GDM1 (cell line): ENCODE measurements around the gene ARMS2.

Source experiments
- DNase-seq: peaks from one replicate; lab custom pipeline; 2025; lab: John Stamatoyannopoulos, UW

ARMS2 gene

GRCh38 chr10:122454603-122455080 lies at the start of gene ARMS2:
ARMS2 (plus strand) TSS chr10:122454653; CDS start chr10:122454728, 75 bp downstream.
- DNase-seq: no peak

- DNase-seq: no peak
Measured at GRCh38 chr10:122407375-122408125, 46.9 kb upstream of the ARMS2 start.

GRCh38 chr10:122413327-122413726 lies 41.1 kb upstream of the ARMS2 start:
- DNase-seq: no peak

- no peak for DNase-seq
Measured at GRCh38 chr10:122417667-122418066, 36.8 kb upstream of the ARMS2 start.

GRCh38 chr10:122419016-122419415 lies 35.4 kb upstream of the ARMS2 start:
- no peak for DNase-seq

- no peak for DNase-seq
Measured at GRCh38 chr10:122419876-122420623, 34.4 kb upstream of the ARMS2 start.

- no peak for DNase-seq
Measured at GRCh38 chr10:122420624-122421007, 33.8 kb upstream of the ARMS2 start.

- DNase-seq: no peak
Measured at GRCh38 chr10:122421054-122421625, 33.3 kb upstream of the ARMS2 start.

- DNase-seq: no peak
Measured at GRCh38 chr10:122421742-122422141, 32.7 kb upstream of the ARMS2 start.

GRCh38 chr10:122422266-122422989 lies 32.0 kb upstream of the ARMS2 start:
- DNase-seq: no peak

GRCh38 chr10:122424059-122424458 lies 30.4 kb upstream of the ARMS2 start:
- no peak for DNase-seq

GRCh38 chr10:122426829-122427228 lies 27.6 kb upstream of the ARMS2 start:
- DNase-seq: no peak

GRCh38 chr10:122427280-122427679 lies 27.2 kb upstream of the ARMS2 start:
- DNase-seq: no peak

GRCh38 chr10:122435212-122435827 lies 19.1 kb upstream of the ARMS2 start:
- DNase-seq: no peak

GRCh38 chr10:122441961-122442360 lies 12.5 kb upstream of the ARMS2 start:
- DNase-seq: no peak

- DNase-seq: no peak
Measured at GRCh38 chr10:122445469-122445868, 9.0 kb upstream of the ARMS2 start.

- no peak for DNase-seq
Measured at GRCh38 chr10:122445904-122446303, 8.5 kb upstream of the ARMS2 start.

GRCh38 chr10:122446668-122447423 lies 7.6 kb upstream of the ARMS2 start:
- no peak for DNase-seq

- DNase-seq: no peak
Measured at GRCh38 chr10:122448600-122448999, 5.9 kb upstream of the ARMS2 start.

GRCh38 chr10:122449153-122449552 lies 5.3 kb upstream of the ARMS2 start:
- no peak for DNase-seq

GRCh38 chr10:122450353-122450990 lies 4.0 kb upstream of the ARMS2 start:
- no peak for DNase-seq
